SK-N-SH (cell line): ENCODE data around the gene ISYNA1. TPM values are rescaled to one million over a fixed set of nuclear protein-coding genes. Genes with fewer than 3 reads are reported as not detected.

Experiments
- CTCF ChIA-PET: fragments of 300-600, 350-600 bp; formaldehyde crosslinking; extraction: SDS; loops from one replicate; lab custom pipeline; 2021; lab: Yijun Ruan, JAX
- POLR2A ChIA-PET: fragments of 350-600 bp; sonication (Branson Sonifier 250); formaldehyde crosslinking; extraction: SDS; loops from one replicate; lab custom pipeline; 2020; ENCODE audit warnings: antibody characterized with exemption, inconsistent platforms; lab: Yijun Ruan, JAX
- DNase-seq: peaks from one replicate; pipeline ENCODE4 v3.0.0; 2012
- H2AFZ ChIP-seq: fragments of 200-600 bp; sonication (generic); 2 replicates; pipeline ENCODE4 v1.8.1; 2016; ENCODE audit warnings: antibody characterized with exemption, mild to moderate bottlenecking, low read depth
- H3F3A ChIP-seq: fragments of 200-600 bp; sonication (generic); replicated peaks from 2 replicates; pipeline ENCODE3; 2016; ENCODE audit warnings: antibody characterized with exemption, mild to moderate bottlenecking; ENCODE audit not compliant: insufficient read depth
- H3K27ac ChIP-seq, 2 experiments: fragments of 200-500 bp in 1 of 2; fragments of 200-600 bp in 1 of 2; sonication (Bioruptor generic) in 1 of 2; sonication (generic), shearing (Covaris generic) in 1 of 2; 2 replicates each; pipeline versions ENCODE4 v1.5.1 to v1.6.1; 2014 to 2016; ENCODE audit warnings: low read depth in 2 of 2, inconsistent platforms in 1 of 2, low read length in 1 of 2, mild to moderate bottlenecking in 1 of 2, mixed read lengths in 1 of 2
- H3K27me3 ChIP-seq: fragments of 200-600 bp; sonication (generic), shearing (Covaris generic); 2 replicates; pipeline ENCODE4 v1.6.1; 2016; ENCODE audit warnings: mixed run types; ENCODE audit not compliant: insufficient read depth
- H3K36me3 ChIP-seq, 2 experiments: fragments of 200-500 bp in 1 of 2; fragments of 200-600 bp in 1 of 2; sonication (Bioruptor generic) in 1 of 2; sonication (generic) in 1 of 2; replicated peaks in 1 of 2; 2 replicates each; pipeline versions ENCODE3 to v1.5.1; 2014 to 2016; ENCODE audit warnings: low read length in 1 of 2, mild to moderate bottlenecking in 1 of 2; ENCODE audit not compliant: insufficient read depth in 2 of 2, control insufficient read depth in 1 of 2
- H3K4me1 ChIP-seq, 2 experiments: fragments of 200-500 bp in 1 of 2; fragments of 200-600 bp in 1 of 2; sonication (Bioruptor generic) in 1 of 2; sonication (generic), shearing (Covaris generic) in 1 of 2; 2 replicates each; pipeline versions ENCODE4 v1.5.1 to v1.6.1; 2014 to 2016; ENCODE audit warnings: low read depth in 1 of 2, low read length in 1 of 2, mixed run types in 1 of 2; ENCODE audit not compliant: insufficient read depth in 2 of 2, control insufficient read depth in 1 of 2
- H3K4me2 ChIP-seq: fragments of 200-600 bp; sonication (generic), shearing (Covaris generic); 2 replicates; pipeline ENCODE4 v1.6.1; 2017; ENCODE audit warnings: mixed run types
- H3K4me3 ChIP-seq, 2 experiments: fragments of 200-500 bp in 1 of 2; fragments of 200-600 bp in 1 of 2; sonication (Bioruptor generic) in 1 of 2; sonication (generic), shearing (Covaris generic) in 1 of 2; 2 replicates each; pipeline versions ENCODE4 v1.5.1 to v1.8.1; 2014 to 2016; ENCODE audit warnings: low read depth in 2 of 2, inconsistent platforms in 1 of 2, low read length in 1 of 2, mild to moderate bottlenecking in 1 of 2, mixed read lengths in 1 of 2, moderate library complexity in 1 of 2
- H3K79me2 ChIP-seq: fragments of 200-600 bp; sonication (generic); 2 replicates; pipeline ENCODE4 v1.8.1; 2017; ENCODE audit warnings: mild to moderate bottlenecking; ENCODE audit not compliant: insufficient read depth
- H3K9ac ChIP-seq: fragments of 200-600 bp; sonication (generic); 2 replicates; pipeline ENCODE4 v1.6.1; 2017; ENCODE audit warnings: mixed run types
- H3K9me2 ChIP-seq: fragments of 200-600 bp; sonication (generic); 2 replicates; pipeline ENCODE4 v1.6.1; 2017; ENCODE audit warnings: mixed run types
- H3K9me3 ChIP-seq: fragments of 200-600 bp; sonication (generic); 2 replicates; pipeline ENCODE4 v1.6.1; 2017; ENCODE audit warnings: mixed run types, mild to moderate bottlenecking, moderate library complexity
- H4K20me1 ChIP-seq: fragments of 200-600 bp; sonication (generic); 2 replicates; pipeline ENCODE4 v1.6.1; 2017; ENCODE audit warnings: mild to moderate bottlenecking, mixed run types; ENCODE audit not compliant: insufficient read depth
- EP300 ChIP-seq, 2 experiments: IDR thresholded peaks; 2 replicates each; pipeline versions ENCODE4 v1.4.0 to v1.6.1; 2012; ENCODE audit warnings: borderline replicate concordance in 1 of 2, low read depth in 1 of 2, low read length in 1 of 2
- EZH2phosphoT487 ChIP-seq: fragments of 200-600 bp; sonication (generic); IDR thresholded peaks from 2 replicates; pipeline ENCODE4 v1.6.1; 2017; ENCODE audit warnings: low read depth, mixed run types, mild to moderate bottlenecking, antibody characterized with exemption, moderate library complexity, borderline replicate concordance
- FOSL2 ChIP-seq: IDR thresholded peaks from 2 replicates; pipeline ENCODE4 v1.4.0; 2012; ENCODE audit warnings: low read depth, mild to moderate bottlenecking, moderate library complexity, borderline replicate concordance
- GABPA ChIP-seq: IDR thresholded peaks from 2 replicates; pipeline ENCODE4 v1.4.0; 2012; ENCODE audit warnings: low read depth, mild to moderate bottlenecking
- JUND ChIP-seq: IDR thresholded peaks from 2 replicates; pipeline ENCODE4 v1.4.0; 2012
- MAX ChIP-seq: IDR thresholded peaks from 2 replicates; pipeline ENCODE4 v1.4.0; 2012; ENCODE audit warnings: low read depth
- MXI1 ChIP-seq: IDR thresholded peaks from 2 replicates; pipeline ENCODE4 v1.6.1; 2012; ENCODE audit warnings: mild to moderate bottlenecking, low read depth, low read length, improper control_type of control experiment
- NRF1 ChIP-seq: IDR thresholded peaks from 2 replicates; pipeline ENCODE4 v1.6.1; 2012; ENCODE audit warnings: low read depth, mild to moderate bottlenecking, low read length
- SIN3A ChIP-seq: IDR thresholded peaks from 2 replicates; pipeline ENCODE4 v1.6.1; 2012; ENCODE audit warnings: low read depth, mild to moderate bottlenecking, low read length, moderate library complexity, borderline replicate concordance
- TAF1 ChIP-seq: IDR thresholded peaks from 2 replicates; pipeline ENCODE4 v1.6.1; 2012; ENCODE audit warnings: low read depth, mild to moderate bottlenecking, low read length, moderate library complexity, borderline replicate concordance
- USF2 ChIP-seq: fragments of 150-350 bp; IDR thresholded peaks from 2 replicates; pipeline ENCODE4 v1.6.1; 2017; ENCODE audit warnings: antibody characterized with exemption, low read length, low read depth, borderline replicate concordance
- WGBS: methylation state at CpG from one replicate; pipeline ENCODE4 v1.1.6; 2017; ENCODE audit warnings: low lambda C conversion rate; 5-methylcytosine and 5-hydroxymethylcytosine counted together
- polyA plus RNA-seq, 3 experiments: library from polyadenylated mRNA; depleted of rRNA; stranded (reverse); fragments of >200 nt; gene quantifications; 2 replicates each; pipeline ENCODE4 v1.2.3, GENCODE V29; 2012
- TF ChIP-seq, protein P1 (sequence below): fragments of 150-350 bp; IDR thresholded peaks from 2 replicates; pipeline ENCODE4 v1.6.1; 2016; ENCODE audit warnings: mild to moderate bottlenecking, low read depth, low read length
- TF ChIP-seq, protein P2 (sequence below): fragments of 200-600 bp; sonication (generic); IDR thresholded peaks from 2 replicates; pipeline ENCODE4 v1.6.1; 2017; ENCODE audit warnings: antibody characterized with exemption, mild to moderate bottlenecking, moderate library complexity

The ISYNA1 gene
- polyA plus RNA-seq, 1 of the 3 experiments (the other 2 are of a cell fraction) = 48.0 TPM

DNA sequence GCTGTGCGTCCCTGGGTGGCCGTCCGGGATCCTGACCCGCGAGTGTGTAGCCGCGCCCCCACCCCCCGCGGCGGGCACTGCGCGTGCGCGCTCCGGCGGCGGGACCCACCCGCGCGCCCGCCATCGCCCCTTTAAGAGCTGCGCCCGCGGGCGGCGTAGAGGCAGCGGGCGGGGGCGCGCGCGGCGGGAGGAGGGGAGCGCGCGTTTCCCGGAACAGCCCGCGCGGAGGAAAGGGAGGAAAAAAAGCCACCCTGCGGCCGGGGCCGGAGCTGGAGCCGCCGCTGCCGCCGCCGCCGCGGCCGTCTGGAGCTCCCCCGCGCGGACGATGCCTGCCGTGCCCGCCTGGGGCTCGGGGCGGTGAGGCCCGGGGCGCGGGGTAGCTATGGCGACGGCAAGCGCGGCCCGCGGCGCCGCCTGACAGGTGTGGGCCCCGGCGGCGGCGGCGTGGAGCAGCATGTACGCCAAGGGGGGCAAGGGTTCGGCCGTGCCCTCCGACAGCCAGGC lies 18.7 kb downstream of the ISYNA1 start, which contains the start of gene SSBP4:
Gene SSBP4 (plus strand): TSS at position 204 of the 504 bp plus-strand sequence. CDS start 251 bp downstream, at position 455.
- DNase-seq = peak; percentile 97
- Histone ChIP-seq H3F3A (peaks cover 22% of the 10 kb centered on the region), H3K79me2 (peaks cover 47% of the 10 kb centered on the region), H3K27me3 (no peaks in the 10 kb centered on the region), H2AFZ (peak within 1 kb of the TSS; percentile 48; the same call in 1 of the 2 replicates), H3K4me2 (peak within 1 kb of the TSS; percentile 90), H4K20me1 (peaks cover 36% of the 10 kb centered on the region; the same call in 1 of the 2 replicates), H3K9me2 (no peaks in the 10 kb centered on the region), H3K9me3 (no peaks in the 10 kb centered on the region), H3K36me3 (peaks cover 0 to 5% of the 10 kb centered on the region in 2 experiments), H3K4me3 (peak within 1 kb of the TSS; percentile 68 to 74), H3K9ac (peak within 1 kb of the TSS; percentile 71), H3K4me1 (peaks cover 41 to 53% of the 10 kb centered on the region in 2 experiments; a peak in 3 of 4 replicates), H3K27ac (peak within 1 kb of the TSS; percentile 89 to 93; a peak in 3 of 4 replicates)
- TF ChIP-seq USF2 (no peak), NRF1 (peak; percentile 68), EP300 (IDR thresholded peaks at IDR 0.05; ENCODE audit: borderline replicate concordance in 1 of 2, low read depth in 1 of 2, low read length in 1 of 2) (peak; percentile 59 to 65; a peak in 2 of 4 replicates), MXI1 (peak; percentile 69), EZH2phosphoT487 (no peak), MAX (0 out of 2 replicates have a peak, but pooled peaks have one; percentile 59), GABPA (no peak), TAF1 (peak; percentile 46; the same call in 1 of the 2 replicates), FOSL2 (no peak), SIN3A (peak; percentile 17; the same call in 1 of the 2 replicates), JUND (no peak)
- TF ChIP-seq, protein P1, sequence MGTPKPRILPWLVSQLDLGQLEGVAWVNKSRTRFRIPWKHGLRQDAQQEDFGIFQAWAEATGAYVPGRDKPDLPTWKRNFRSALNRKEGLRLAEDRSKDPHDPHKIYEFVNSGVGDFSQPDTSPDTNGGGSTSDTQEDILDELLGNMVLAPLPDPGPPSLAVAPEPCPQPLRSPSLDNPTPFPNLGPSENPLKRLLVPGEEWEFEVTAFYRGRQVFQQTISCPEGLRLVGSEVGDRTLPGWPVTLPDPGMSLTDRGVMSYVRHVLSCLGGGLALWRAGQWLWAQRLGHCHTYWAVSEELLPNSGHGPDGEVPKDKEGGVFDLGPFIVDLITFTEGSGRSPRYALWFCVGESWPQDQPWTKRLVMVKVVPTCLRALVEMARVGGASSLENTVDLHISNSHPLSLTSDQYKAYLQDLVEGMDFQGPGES = no peak
- TF ChIP-seq, protein P2, sequence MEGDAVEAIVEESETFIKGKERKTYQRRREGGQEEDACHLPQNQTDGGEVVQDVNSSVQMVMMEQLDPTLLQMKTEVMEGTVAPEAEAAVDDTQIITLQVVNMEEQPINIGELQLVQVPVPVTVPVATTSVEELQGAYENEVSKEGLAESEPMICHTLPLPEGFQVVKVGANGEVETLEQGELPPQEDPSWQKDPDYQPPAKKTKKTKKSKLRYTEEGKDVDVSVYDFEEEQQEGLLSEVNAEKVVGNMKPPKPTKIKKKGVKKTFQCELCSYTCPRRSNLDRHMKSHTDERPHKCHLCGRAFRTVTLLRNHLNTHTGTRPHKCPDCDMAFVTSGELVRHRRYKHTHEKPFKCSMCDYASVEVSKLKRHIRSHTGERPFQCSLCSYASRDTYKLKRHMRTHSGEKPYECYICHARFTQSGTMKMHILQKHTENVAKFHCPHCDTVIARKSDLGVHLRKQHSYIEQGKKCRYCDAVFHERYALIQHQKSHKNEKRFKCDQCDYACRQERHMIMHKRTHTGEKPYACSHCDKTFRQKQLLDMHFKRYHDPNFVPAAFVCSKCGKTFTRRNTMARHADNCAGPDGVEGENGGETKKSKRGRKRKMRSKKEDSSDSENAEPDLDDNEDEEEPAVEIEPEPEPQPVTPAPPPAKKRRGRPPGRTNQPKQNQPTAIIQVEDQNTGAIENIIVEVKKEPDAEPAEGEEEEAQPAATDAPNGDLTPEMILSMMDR = peak; percentile 12; the same call in 1 of the 2 replicates
- POLR2A ChIA-PET = interaction anchor here (0.6 to 2.2 kb wide), 6 partner anchors 14 to 138 kb away, joined by 3 to 13 read pairs (median 4); partner anchors contain the start of gene JUND
- CTCF ChIA-PET = interaction anchor here (0.7 to 12.1 kb wide), 22 partner anchors 9 to 260 kb away, joined by 3 to 217 read pairs (median 4); partner anchors contain the start of genes GDF15, JUND, LRRC25 and LSM4
- WGBS = 0% methylated on average over 15 of the region's 80 CpGs
